AG09309 (cell line): ENCODE data around the gene NTRK1.

Experiments used
- DNase-seq: peaks from one replicate; pipeline ENCODE4 v3.0.0-alpha.2; 2010; ENCODE audit warnings: low read depth
- H3K4me3 ChIP-seq: 2 replicates; pipeline ENCODE4 v1.5.1; 2011; ENCODE audit warnings: mild to moderate bottlenecking, low read depth, low read length, moderate library complexity; ENCODE audit not compliant: control insufficient read depth
- CTCF ChIP-seq: IDR thresholded peaks from 2 replicates; pipeline ENCODE4 v1.5.1; 2011; ENCODE audit warnings: mild to moderate bottlenecking, low read depth, low read length, inconsistent platforms; ENCODE audit not compliant: insufficient read depth, control insufficient read depth; ENCODE audit errors: missing control alignments

NTRK1 gene

GRCh38 chr1:156836892-156837291 is 23.8 kb upstream of the NTRK1 start:
- no peak for DNase-seq
- no peak overlapping the region for H3K4me3 ChIP-seq
- TF ChIP-seq CTCF: no peak

- H3K4me3 ChIP-seq: no peak overlapping the region
- DNase-seq: no peak
- peak; percentile 91 for TF ChIP-seq CTCF
Measured at GRCh38 chr1:156838972-156839371, 21.7 kb upstream of the NTRK1 start.

GRCh38 chr1:156839426-156840109 is 21.1 kb upstream of the NTRK1 start:
- no peak for DNase-seq
- H3K4me3 ChIP-seq: no peak overlapping the region

GRCh38 chr1:156840186-156840897 is 20.3 kb upstream of the NTRK1 start:
- TF ChIP-seq CTCF: no peak
- DNase-seq: no peak
- no peak overlapping the region for H3K4me3 ChIP-seq

More at GRCh38 chr1:156839426-156840109, 21.1 kb upstream of the NTRK1 start:
- TF ChIP-seq CTCF: no peak

GRCh38 chr1:156840898-156841279 is 19.8 kb upstream of the NTRK1 start:
- no peak for TF ChIP-seq CTCF
- H3K4me3 ChIP-seq: no peak overlapping the region
- no peak for DNase-seq

- TF ChIP-seq CTCF: no peak
- no peak overlapping the region for H3K4me3 ChIP-seq
- DNase-seq: no peak
Measured at GRCh38 chr1:156841295-156841855, 19.3 kb upstream of the NTRK1 start.
